Measurements from ENCODE around the gene RNF166.

The RNF166 gene

DNA sequence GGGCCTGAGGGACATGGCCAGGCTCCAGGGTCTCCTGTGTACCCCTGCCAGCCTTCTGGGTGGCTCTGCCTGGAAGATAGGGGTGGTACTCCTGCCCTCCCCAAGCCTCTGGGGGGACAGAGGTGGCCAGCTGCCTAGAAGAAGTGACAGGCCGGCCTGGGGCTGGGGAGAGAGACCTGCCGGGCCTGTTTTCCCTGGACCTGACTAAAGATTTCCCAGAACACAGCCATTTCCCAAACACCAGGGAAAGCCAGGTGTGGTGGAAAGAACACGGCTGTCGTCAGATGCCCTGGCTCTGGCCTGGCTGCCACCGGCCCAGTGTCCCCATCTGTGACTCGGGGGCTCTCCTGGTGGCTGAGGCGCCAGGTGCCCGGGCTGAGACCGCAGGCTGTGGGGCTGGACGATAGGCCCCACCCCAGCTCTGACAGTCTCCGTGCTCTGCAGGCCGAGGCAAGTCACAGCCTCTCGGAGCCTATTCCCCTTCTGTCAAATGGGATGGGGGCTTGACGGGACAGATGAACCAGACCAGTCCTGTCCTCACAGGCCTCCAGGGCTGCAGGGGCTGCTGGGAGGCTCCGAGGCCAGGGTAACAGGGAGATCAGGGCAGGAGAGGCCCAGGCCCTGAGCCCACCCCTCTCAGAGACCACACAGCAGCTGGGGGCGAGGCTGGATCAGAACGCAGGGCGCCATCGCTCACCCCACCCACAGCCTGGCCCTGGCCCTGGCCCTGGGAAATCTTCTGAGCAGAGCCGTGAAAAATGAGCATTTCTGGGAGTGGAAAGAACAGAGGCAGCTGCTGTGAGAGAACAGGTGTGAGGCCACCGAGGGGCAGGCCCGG lies 33.1 kb upstream of the RNF166 start:
- DNase-seq (ENCODE audit: low spot score), result no peak

DNA sequence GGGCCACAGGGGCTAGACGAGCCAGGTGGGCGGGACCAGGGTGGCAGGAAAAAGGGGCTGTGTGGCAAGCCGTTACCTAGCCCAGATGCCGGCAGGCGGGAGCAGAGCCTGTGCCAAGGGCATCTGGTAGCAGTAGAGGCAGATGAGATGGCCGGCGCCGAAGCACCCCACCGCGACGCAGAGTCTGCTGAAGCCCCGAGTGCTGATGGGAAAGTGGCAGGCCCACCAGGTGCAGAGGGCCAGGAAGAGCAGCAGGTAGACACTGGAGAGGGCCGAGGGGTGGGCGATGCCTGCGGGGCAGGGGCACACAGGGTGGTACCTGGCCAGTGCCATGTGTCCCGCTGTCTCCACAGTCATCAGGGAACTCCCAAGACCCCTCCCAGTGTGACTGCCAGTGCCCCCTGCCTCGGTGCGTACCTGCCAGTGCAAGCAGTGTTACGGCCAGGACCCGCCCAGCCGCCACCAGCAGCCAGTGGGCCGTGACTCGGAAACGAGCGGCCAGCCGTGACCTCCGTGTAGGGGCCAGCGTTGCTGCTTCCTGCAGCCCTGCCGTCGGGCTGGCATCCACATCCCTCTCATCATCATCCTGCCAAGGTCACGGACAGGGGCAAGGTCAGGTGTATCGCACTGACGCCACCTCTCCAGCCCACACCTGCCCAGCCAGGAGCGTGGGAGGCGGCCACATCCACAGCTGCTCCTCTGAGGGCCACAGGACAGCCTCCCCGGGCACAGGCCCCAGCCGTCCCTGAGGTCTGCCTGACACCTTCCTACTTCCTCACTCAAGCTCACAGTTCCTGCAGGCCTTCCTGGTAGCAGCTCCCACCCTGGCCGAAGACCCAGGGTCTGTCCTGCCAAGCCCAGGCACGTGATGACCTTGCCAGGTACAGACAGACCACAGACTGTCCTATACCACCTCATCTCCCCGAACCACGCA lies 32.2 kb upstream of the RNF166 start:
- DNase-seq (ENCODE audit: low spot score), result no peak

DNA sequence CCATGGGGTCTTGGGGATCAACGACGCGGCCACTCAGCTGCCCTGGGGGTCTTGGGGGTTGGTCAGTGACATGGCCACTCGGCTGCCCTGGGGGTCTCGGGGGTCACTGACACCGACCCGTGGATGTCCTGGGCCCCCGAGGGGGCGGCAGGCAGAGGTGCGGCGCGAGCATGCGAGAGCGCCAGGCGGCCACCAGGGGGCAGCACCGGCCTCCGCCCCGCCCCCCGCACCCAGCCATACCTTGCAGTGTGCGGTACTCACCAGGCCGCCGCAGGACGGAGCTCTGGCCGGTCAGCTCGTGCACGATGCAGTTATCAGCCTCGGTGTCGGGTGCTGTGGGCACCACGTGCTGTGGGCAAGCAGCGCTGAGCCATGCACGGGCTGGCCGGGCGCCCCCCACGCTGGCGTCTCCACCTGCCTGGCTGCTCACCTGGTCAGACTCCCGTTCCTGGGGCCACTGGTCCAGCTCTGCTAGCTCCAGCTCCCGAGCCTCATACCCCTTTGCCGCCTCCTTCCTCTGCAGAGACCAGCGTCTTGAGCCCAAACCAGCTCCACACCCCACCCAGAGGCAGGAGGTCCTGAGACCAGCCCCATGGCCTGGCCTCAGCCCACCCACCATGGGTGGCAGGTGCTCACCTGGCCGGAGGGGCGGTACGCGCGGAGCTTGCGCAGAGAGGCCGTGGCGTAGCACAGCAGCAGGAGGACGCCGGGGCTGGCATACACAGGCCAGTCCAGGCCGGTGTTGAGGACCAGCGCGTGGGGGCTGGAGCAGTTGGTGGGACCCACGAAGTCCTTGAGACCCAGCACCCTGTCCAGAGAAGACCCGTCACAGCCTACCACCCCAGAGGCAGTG lies 31.3 kb upstream of the RNF166 start:
- DNase-seq (ENCODE audit: low spot score), result peak; percentile 82

DNA sequence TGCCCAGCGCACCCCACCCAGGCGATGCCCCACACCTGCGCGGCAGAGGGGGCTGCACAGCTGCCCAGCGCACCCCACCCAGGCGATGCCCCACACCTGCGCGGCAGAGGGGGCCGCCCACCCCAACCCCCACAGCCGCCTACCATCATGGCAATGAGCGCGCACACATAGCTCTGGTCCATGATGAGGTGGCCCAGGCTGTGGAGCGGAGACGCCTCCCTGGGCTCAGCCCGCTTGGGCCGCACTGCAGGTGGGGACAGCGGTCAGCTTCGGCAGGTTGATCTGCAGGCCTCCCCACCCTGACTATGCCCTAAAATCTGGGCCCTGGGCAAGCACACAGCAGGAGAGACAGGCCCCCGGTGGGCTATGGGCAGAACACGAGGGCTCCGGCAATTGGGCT lies 30.3 kb upstream of the RNF166 start:
- no peak for DNase-seq (ENCODE audit: low spot score)

DNA sequence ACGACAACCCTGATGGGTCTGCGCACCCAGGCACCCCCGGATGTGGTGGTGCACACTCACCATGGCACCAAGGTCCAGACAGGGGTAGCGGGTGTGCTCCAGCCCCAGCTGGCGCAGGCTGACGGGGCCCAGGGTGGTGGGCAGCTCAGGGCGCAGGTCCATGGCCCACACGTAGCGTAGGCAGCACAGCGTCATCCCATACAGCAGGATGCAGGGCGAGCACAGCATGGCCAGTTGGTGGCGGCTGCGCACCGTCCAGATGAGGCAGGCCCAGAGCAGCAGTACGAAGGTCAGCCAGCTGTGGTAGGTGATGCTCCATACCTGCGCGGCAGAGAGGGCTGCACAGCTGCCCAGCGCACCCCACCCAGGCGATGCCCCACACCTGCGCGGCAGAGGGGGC lies 29.9 kb upstream of the RNF166 start:
- DNase-seq (ENCODE audit: low spot score), result no peak

DNA sequence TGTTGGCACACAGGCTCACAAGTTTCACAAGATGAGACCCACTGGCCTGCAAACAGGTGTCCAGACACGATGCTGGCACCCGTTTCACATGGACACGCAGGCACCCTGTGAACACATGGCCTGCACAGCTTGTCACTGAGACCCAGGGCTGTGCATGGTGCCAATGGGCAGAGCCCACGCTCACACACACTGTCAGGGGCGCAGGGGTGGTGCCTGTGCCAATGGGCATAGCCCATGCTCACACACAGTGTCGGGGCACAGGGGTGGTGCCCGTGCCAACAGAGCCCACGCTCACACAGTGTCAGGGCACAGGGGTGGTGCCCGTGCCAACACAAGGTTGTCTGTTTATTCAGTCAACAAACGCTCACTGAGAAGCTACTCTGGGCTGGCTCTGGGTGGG lies 29.4 kb upstream of the RNF166 start:
- DNase-seq (ENCODE audit: low spot score), result no peak

DNA sequence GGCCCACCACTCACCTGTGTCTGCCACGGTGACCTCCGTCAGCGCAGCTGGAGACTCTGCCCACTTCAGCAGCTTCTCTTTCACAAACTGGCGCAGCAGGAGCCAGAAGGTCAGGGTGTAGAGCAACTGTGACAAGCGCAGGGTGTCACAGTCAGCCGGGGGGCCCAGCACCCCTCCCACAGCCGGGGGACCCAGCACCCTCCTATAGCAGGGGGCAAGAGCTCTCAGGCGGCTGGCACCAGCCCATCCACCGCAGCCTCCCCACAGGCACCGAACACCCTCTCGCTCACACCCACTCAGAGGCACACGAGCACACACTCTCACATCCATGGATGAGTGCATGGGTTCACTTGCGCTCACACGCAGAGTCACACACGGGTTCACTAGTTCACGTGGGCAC lies 28.9 kb upstream of the RNF166 start:
- DNase-seq (ENCODE audit: low spot score), result no peak

DNA sequence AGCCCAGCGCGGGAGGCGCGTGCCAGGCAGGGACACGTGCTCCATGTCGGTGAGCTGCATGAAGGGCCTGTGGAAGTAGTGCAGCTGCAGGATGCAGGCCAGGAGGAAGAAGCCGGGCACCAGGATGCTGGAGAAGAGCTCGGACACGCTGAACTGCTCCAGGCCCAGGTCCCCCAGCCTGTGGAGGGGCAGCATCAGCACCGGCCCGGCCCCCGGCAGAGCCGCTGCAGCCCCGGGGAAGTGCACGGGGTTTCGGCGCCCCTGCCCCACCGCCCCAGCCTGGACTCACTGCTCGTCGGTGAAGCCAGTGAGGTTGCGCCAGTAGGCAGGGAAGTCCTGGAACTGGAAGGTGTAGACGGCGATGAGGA lies 28.1 kb upstream of the RNF166 start:
- no peak for DNase-seq (ENCODE audit: low spot score)

DNA sequence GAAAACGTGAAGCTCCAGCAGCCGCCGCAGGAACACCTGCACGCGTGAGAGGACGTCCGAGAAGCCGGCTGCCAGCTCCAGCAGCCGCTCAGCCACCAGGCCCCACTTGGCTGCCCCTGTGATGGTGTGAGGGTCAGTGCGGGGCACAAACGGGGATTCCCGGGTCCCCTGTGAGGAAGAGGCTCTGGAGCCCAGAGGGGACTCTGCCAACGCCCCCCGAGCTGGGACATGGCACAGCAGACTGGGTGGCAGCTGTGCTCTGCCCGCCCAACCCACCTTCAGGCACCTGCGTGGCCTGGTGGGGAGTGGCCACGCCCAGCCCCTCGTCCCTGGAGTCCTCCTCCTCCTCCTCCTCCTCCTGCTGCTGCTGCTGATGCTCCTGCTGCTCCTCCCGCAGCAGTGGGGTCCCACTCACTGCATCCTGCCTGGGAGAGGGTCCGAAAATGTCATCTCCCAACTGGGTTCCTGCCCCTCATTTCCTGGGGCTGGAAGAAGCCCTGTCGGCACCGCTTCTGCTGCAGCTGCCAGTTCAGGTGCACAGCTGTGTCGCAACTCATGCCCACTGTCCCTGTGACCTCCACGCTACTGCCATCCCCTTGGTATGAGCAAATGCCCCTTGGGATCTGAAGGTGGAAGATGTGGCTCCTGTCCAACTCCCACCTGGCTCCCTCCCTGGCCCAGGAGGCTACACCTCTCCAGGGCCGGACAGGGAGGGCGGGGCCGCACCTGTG lies 27.6 kb upstream of the RNF166 start:
- DNase-seq (ENCODE audit: low spot score), result no peak

DNA sequence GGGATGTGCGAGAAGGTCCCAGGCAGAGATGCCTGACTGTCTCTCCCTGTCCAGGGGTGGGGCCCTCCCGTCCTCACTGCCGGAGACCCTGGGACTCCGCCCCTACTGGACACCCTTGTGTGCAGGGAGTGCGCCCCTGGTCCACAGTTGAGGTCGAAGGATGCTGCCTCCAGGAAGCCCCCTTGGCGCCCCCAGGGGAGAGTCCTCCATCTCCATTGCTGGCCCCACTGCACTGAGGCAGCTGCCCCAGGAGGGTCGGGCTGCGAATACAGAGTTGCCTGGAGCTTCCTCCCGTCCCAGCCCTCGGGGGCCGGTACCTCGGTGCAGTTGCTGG lies 26.7 kb upstream of the RNF166 start:
- no peak for DNase-seq (ENCODE audit: low spot score)

DNA sequence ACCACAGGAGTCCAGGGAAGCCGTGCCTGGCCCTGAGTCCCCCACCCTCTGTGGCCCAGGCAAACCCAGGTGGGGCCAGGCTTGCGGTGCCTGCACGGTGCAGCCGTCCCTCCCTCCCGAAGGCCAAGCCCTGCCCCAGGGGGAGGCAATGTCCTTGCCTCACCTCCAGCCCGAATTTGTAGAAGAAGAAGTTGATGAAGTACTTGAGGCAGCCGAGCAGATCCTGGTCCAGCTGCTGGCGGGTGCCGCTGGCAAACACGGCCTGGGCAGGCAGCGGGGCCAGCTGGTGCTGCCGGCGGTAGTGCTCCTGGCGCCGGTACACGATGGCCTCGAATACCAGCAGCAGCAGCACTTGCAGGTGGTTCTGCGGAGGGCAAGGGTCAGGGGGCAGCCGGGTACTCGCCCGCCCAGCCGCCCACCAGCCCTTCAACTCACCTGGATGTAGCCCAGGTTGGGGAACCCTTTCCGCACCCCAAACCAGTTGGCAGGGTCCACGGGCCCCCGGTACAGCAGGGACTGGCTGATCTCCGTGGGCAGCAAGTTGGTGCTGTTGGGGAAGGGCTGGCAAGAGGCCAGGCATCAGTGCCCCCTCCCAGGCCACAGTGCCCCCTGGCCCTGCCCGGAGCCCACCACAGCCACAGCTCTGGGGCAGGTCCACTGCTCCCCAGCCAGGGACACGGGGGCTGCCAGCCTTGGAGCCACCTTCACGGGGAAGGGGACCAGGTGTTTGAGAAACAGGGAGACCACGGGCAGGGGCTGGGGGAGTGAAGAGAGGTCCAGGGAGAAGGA lies 26.2 kb upstream of the RNF166 start:
- no peak for DNase-seq (ENCODE audit: low spot score)

DNA sequence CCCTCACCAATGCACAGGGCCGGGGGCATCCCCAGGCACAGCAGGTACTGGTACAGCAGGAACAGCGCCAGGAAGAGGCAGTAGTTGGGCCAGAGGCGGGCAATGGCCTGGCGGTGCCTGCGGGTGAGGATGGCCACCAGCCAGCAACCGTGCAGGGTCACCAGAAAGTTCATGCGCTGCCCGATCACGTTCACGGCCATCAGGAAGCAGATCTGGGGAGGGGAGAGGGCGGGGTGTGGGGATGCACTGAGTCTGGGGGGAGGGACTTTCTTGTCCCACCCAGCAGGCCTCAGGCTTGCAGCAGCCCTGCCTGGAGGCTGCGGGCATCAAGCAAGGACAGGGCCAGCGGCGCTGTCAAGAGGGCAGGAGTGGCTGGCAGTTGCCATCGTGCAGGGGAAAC lies 25.5 kb upstream of the RNF166 start:
- DNase-seq (ENCODE audit: low spot score), result no peak

DNA sequence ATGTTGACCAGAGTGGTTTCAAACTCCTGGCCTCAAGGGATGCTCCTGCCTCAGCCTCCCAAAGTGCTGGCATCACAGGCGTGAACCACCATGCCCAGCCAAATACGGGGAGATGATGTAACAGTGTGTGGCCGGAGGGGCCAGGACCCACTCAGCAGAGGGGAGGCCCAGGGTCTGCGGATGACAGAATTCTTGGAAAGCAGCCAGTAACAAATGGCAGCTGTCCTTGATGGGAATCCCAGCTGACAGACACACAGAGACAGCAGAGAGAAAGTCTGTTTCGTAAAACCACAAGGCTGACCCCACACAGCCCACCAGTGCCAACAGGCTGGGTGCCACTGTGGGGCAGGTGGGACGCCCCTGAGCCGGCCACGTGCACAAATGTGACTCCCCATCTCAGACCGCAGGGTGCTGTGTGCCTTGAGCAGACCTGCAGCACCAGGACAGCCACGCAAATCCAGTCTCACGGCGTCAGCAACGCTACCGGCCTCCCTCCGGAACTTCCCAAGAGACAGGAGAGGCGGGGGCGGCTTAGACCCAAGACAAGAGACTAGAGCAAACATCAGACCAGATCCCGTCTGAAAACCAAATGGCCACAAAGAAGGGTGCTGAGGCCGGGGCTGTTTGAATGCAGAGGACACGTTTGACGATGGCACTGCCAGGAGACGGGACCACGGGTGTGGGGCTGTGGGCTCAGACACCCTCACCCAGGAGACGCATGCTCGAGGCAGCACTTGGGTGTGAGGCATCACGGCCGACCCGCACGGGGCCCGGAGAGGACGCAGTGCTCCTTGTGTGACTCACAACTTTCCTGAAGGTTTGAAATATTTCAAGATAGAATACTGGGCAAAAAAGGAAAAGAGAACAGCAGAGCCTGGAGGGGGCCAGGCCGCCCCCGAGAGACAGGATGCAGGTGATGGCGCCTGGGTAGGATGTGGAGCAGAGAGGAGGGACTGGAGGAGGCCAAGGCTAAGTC lies 24.7 kb upstream of the RNF166 start:
- no peak for DNase-seq (ENCODE audit: low spot score)

DNA sequence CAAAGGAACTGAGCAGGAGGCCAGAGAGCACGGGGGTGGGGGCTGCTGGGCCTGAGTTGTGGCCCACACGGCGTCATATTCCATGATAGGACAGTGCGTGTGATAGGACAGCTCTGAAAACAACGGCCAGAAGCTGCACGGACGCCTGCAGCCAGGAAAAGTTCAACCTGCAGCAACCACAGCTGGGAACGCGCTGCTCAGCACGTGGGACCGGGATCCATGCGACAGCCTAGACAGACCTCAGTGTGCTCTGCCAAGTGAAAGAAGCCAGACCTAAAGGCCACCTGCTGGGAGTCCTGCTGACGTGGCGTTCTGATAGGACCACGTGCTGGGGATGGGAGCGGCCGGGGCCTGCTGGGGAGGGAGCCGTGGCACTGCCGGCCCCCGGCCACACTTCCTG lies 21.7 kb upstream of the RNF166 start:
- no peak for DNase-seq (ENCODE audit: low spot score)

DNA sequence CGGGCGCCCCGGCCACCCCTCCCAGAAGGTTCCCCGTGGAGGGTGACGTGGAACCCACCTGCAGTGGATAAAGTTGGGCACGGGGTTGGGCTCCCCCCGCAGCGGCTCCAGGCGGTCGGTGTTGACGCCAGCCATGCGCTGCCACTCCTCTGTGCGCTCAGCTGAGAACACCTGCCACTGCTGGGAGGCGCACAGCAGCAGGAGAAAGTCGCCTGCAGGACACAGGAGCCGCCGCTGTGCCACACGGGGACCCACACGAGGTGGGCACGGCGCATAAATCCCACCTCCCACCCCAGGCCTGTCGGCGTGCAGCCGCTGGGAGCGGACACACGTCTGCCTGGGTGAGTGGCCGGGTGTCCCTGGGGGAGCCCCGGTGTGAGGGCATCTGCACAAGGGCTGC lies 20.8 kb upstream of the RNF166 start:
- no peak for DNase-seq (ENCODE audit: low spot score)

DNA sequence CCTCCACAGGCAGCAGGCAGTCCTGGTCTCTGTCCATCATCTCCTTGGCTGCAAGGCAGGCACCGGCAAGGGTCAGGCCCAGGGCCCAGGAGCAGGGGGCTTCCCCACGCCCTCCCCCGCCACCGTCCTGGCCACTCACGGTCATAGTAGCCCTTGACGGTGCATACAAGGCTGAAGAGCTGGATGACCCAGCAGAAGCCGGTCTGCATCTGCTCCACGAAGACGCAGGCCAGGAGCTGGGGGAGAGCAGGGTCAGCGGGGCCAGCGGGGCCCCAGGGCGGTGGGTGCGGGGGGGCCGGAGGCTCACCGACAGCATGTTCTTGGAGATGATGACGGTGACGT lies 20.2 kb upstream of the RNF166 start:
- DNase-seq (ENCODE audit: low spot score), result no peak

DNA sequence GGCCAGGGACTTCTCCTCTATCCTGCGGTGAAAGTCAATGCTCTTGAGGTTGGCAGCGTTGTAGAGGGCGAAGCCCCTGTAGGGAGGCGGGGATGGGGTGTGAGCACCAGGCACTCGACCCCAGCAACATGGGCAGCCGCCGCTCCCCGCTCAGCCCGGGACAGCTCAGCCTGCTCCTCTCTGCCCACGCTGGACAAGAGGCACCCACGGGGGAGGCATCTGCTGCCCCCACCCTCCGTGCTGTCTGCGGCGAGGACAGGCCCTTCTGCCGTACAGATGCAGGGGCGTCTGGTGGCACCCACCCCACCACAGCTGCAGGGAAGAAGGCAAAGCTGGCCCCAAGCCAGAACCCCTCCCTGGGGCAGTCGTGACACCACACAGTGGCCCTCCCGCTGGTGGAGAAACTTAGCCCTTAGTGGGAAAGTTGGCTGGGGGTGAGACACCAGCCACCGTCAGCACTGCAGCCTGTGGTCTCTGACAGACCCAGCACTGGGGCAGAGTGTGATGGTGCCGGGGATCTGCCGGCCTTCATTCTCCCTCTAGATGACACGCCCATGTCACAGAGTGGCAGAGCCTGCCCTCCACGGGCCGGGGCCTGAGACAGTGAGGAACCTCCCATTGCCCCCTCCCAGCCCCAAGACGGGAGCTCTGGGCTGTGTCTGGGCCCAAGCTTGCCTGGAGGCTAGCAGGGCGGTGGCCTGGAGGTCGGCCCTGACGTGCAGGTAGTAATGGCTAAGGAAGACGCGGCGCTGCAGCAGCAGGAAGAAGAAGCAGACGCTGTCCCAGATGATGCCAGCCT lies 19.6 kb upstream of the RNF166 start:
- no peak for DNase-seq (ENCODE audit: low spot score)

DNA sequence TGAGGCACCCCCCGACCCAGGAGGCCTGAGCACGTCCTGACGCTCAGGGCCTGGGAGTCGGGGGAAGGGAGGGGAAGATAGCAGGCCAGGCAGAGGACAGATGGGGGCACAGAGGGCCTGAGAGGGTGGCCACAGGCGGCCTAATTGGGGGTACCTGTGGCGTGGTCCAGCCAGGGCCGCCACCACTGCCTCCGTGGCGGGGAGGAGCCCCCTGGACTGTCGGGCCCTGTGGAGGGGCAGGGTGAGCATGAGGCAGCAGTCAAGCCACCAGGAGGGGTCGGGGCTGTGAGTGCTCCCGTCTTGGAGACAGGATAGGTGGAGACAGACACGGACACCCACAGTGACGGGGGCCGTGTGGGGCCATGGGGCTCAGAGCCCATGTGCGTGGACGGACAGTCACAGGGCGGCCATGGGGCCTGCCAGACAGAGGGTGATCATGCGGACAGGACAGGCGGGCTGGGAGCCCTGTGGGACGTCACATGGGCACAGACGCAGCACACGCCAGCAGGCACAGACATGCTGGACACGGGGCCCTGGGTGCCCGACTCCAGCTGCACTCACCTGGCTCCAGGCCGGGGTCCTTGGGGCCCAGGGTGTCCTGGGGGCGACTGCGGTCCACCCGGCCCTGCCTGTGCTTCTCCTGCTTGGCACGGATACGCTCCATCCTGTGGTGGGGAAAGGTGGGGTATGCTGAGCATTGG lies 18.8 kb upstream of the RNF166 start:
- no peak for DNase-seq (ENCODE audit: low spot score)
